ENCODE measurements around the gene CD93. TPM values are rescaled to one million over a fixed set of nuclear protein-coding genes. Genes with fewer than 3 reads are reported as not detected.
A peak's percentile ranks its signal among the peaks of the same experiment; 100 is the strongest.

CD93 gene
- total RNA-seq, 1 donor from 2014 or later: 37.0 TPM

- intact Hi-C loops (cut with DNase I): loop anchor here (5.0 to 10.0 kb wide), 3 partner anchors 155 to 355 kb away; no protein-coding TSS in a partner anchor
- DNase-seq: peak; percentile 90
- ATAC-seq (ENCODE audit: poor library complexity): peak; percentile 69
Observed at GRCh38 chr20:23049201-23050075, 36.7 kb downstream of the CD93 start, which contains the start of gene THBD. Gene THBD, minus strand, starts transcription at chr20:23049672. Its CDS starts 168 bp downstream, at chr20:23049504.

GRCh38 chr20:23048283-23049200 lies 37.6 kb downstream of the CD93 start:
- peak; percentile 50 for ATAC-seq (ENCODE audit: poor library complexity)

GRCh38 chr20:23047738-23048214 lies 38.3 kb downstream of the CD93 start:
- no peak for ATAC-seq (ENCODE audit: poor library complexity)
- peak; percentile 69 for DNase-seq
- intact Hi-C loops (cut with DNase I): loop anchor here (10.0 kb wide), 1 partner anchor 353 kb away; no protein-coding TSS in a partner anchor

More at GRCh38 chr20:23048283-23049200, 37.6 kb downstream of the CD93 start:
- peak; percentile 87 for DNase-seq
- intact Hi-C loops (cut with DNase I): loop anchor here (10.0 kb wide), 1 partner anchor 354 kb away; no protein-coding TSS in a partner anchor

- intact Hi-C loops (cut with DNase I): loop anchor here (10.0 kb wide), 1 partner anchor 352 kb away; no protein-coding TSS in a partner anchor
- DNase-seq (no peak), ATAC-seq (ENCODE audit: poor library complexity) (no peak)
Observed at GRCh38 chr20:23047001-23047737, 39.0 kb downstream of the CD93 start.

- ATAC-seq (ENCODE audit: poor library complexity) (no peak), DNase-seq (no peak)
- intact Hi-C loops (cut with DNase I): loop anchor here (10.0 kb wide), 1 partner anchor 352 kb away; no protein-coding TSS in a partner anchor
Observed at GRCh38 chr20:23046431-23046830, 39.7 kb downstream of the CD93 start.

- ATAC-seq (ENCODE audit: poor library complexity): no peak
Observed at GRCh38 chr20:23043376-23043775, 42.7 kb downstream of the CD93 start.

GRCh38 chr20:23042270-23042669 lies 43.9 kb downstream of the CD93 start:
- DNase-seq (no peak), ATAC-seq (ENCODE audit: poor library complexity) (no peak)
- intact Hi-C loops (cut with DNase I): loop anchor here (10.0 kb wide), 1 partner anchor 347 kb away; no protein-coding TSS in a partner anchor

More at GRCh38 chr20:23043376-23043775, 42.7 kb downstream of the CD93 start:
- intact Hi-C loops (cut with DNase I): loop anchor here (10.0 kb wide), 1 partner anchor 349 kb away; no protein-coding TSS in a partner anchor
- DNase-seq: no peak

GRCh38 chr20:23039885-23040508 lies 46.1 kb downstream of the CD93 start:
- intact Hi-C loops (cut with DNase I): loop anchor here (10.0 kb wide), 1 partner anchor 345 kb away; no protein-coding TSS in a partner anchor
- ATAC-seq (ENCODE audit: poor library complexity): no peak

GRCh38 chr20:23039136-23039875 lies 46.8 kb downstream of the CD93 start:
- DNase-seq (no peak), ATAC-seq (ENCODE audit: poor library complexity) (no peak)
- intact Hi-C loops (cut with DNase I): no loop called here

More at GRCh38 chr20:23039885-23040508, 46.1 kb downstream of the CD93 start:
- no peak for DNase-seq

GRCh38 chr20:23037017-23037481 lies 49.1 kb downstream of the CD93 start:
- ATAC-seq (ENCODE audit: poor library complexity) (no peak), DNase-seq (no peak)
- intact Hi-C loops (cut with DNase I): no loop called here

- ATAC-seq (ENCODE audit: poor library complexity): no peak
- intact Hi-C loops (cut with DNase I): no loop called here
- no peak for DNase-seq
Observed at GRCh38 chr20:23036371-23036770, 49.8 kb downstream of the CD93 start.

- ATAC-seq (ENCODE audit: poor library complexity): no peak
- intact Hi-C loops (cut with DNase I): no loop called here
- DNase-seq: no peak
Observed at GRCh38 chr20:23035731-23036130, 50.4 kb downstream of the CD93 start.

- intact Hi-C loops (cut with DNase I): no loop called here
- DNase-seq (no peak), ATAC-seq (ENCODE audit: poor library complexity) (no peak)
Observed at GRCh38 chr20:23034721-23035671, 51.1 kb downstream of the CD93 start, which contains the start of gene SSTR4. Gene SSTR4, plus strand, starts transcription at chr20:23035312. Its CDS starts 172 bp downstream, at chr20:23035484.

GRCh38 chr20:23033918-23034317 lies 52.2 kb downstream of the CD93 start:
- intact Hi-C loops (cut with DNase I): no loop called here
- DNase-seq (no peak), ATAC-seq (ENCODE audit: poor library complexity) (no peak)

- ATAC-seq (ENCODE audit: poor library complexity): no peak
- intact Hi-C loops (cut with DNase I): no loop called here
- no peak for DNase-seq
Observed at GRCh38 chr20:23032750-23033078, 53.4 kb downstream of the CD93 start.
